GM19240 (cell line): ENCODE measurements around the gene HTR3A.

ENCODE experiments used
- DNase-seq: peaks from one replicate; pipeline ENCODE4 v3.0.0; 2011; ENCODE audit warnings: low spot score; ENCODE audit not compliant: insufficient read length

HTR3A gene

DNA sequence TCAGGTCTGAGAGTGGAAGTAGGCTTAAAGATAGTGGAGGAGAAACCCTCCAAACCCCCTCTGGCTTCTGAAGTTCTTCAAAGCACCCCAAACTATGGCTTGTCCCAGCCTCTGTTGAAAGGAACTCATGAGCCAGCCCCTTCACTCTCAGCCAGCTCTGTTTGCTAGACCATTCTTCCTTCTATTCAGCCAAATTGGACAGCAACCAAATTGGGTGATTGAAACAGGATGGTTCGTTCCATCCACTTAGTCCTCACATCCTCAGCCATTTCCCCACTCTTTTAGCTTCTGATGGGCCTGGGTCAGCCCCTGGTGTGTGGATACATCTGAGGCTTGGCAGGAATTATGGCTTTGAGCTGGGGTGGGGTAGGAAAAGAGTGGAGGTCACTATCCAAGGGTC is 4.5 kb downstream of the HTR3A start:
- DNase-seq = no peak

DNA sequence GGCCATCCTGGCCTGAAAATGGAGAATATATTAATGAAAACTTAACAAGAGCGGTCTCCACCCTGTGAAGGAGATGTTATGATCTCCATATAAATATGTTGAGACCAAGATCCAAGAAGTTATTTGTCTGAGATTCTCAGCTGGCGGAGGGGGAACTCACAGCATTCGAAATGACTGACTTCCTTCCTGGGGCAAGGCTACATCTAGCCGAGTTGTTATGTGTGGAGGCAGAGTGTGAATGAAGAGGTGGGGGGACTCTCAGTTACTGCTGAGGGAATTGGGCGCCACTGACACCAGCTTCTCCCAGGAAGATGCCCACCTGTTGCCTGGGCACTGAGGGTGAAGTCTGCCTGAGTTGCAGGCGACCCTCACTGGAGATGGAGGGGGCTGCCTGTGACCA is 5.9 kb downstream of the HTR3A start:
- DNase-seq = no peak

DNA sequence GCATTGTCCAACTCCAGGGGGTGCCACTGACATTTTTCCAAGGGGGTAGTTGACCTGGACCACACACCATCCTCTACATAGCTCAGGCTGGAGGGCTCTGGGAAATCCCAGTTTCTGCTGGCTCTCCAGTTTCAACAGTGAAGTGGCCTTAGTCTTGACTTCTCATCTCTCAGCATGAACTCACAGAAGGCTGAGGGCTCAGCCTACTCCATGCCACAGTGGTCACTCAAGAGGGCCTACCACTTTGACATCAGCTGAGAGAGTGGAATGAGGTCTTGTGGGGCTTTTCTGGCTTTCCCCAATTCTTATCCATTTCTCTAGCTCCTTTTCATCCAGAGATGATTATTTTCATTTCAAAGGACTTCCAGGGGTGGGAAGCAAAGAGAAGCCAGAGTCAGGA is 7.4 kb downstream of the HTR3A start:
- no peak for DNase-seq

DNA sequence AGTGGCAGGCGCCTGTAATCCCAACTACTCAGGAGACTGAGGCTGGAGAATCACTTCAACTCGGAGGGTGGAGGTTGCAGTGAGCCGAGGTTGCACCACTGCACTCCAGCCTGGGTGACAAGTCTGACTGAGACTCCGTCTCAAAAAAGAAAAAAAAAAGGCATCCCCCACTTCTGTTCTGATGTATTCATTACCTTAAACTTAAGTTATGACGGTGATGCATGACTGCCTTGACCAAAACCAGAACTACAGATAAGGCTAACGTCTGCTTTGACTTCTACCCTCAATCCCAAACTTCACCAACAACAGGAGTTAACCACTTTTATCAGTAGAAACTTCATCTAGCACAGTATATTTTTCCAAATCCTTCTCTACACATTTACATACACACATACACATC is 9.9 kb downstream of the HTR3A start:
- no peak for DNase-seq

DNA sequence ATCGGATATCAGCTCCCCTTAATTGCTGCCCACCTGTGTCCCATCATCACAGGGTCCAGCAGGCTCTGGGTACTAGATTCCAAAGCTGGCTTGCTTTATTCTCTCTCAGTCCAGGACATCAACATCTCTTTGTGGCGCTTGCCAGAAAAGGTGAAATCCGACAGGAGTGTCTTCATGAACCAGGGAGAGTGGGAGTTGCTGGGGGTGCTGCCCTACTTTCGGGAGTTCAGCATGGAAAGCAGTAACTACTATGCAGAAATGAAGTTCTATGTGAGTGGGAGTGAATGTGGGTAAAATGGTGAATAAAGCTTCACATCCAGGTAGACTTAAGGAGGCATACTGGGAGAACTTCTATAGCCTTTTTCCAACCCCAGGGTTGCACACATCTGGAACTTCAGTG is 11.0 kb downstream of the HTR3A start:
- no peak for DNase-seq

DNA sequence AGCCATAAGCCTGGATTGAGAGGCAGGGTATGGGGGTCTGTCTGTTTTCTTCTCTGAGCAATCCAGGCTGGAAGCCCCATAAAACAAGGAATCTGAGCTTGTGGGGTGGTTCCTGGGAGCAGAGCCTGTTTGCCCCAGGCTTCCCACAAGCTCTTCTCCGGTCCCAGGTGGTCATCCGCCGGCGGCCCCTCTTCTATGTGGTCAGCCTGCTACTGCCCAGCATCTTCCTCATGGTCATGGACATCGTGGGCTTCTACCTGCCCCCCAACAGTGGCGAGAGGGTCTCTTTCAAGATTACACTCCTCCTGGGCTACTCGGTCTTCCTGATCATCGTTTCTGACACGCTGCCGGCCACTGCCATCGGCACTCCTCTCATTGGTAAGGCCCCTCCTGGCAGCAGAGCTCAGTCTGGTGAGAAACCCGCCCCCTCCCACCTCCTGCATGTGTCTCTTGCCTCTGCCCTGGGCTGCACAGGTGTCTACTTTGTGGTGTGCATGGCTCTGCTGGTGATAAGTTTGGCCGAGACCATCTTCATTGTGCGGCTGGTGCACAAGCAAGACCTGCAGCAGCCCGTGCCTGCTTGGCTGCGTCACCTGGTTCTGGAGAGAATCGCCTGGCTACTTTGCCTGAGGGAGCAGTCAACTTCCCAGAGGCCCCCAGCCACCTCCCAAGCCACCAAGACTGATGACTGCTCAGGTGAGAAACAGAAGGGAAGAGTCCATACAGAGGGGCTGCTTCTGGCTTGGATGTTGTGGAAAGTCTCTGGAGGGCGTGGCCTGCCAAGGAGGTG is 11.6 kb downstream of the HTR3A start:
- no peak for DNase-seq

DNA sequence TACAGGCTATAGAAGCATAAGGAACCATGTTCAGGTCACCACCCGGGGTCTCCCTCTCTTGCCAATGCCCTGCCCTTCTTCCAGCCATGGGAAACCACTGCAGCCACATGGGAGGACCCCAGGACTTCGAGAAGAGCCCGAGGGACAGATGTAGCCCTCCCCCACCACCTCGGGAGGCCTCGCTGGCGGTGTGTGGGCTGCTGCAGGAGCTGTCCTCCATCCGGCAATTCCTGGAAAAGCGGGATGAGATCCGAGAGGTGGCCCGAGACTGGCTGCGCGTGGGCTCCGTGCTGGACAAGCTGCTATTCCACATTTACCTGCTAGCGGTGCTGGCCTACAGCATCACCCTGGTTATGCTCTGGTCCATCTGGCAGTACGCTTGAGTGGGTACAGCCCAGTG is 14.5 kb downstream of the HTR3A start:
- no peak for DNase-seq

DNA sequence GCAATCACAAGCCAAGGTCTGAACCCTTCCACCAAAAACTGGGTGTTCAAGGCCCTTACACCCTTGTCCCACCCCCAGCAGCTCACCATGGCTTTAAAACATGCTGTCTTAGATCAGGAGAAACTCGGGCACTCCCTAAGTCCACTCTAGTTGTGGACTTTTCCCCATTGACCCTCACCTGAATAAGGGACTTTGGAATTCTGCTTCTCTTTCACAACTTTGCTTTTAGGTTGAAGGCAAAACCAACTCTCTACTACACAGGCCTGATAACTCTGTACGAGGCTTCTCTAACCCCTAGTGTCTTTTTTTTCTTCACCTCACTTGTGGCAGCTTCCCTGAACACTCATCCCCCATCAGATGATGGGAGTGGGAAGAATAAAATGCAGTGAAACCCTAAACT is 15.0 kb downstream of the HTR3A start:
- no peak for DNase-seq

DNA sequence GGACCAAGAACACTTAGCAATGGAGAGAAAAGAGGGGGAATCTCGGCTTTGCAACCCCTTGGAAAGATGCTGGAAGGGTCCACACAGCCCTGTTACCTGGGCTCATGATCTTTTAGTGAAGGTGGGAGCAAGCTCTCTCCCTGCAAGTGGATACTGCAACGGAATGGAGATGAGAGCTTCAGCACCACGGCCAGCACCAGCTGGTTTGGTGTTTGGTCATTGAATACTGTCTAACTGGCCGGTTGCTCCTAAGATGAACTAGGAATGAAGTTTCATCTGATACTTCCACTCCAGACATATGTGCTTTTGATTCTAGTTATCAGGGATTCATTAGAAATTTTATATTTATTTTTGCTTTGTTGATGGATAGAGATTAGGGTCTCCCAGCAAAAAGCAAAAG is 16.3 kb downstream of the HTR3A start:
- no peak for DNase-seq

DNA sequence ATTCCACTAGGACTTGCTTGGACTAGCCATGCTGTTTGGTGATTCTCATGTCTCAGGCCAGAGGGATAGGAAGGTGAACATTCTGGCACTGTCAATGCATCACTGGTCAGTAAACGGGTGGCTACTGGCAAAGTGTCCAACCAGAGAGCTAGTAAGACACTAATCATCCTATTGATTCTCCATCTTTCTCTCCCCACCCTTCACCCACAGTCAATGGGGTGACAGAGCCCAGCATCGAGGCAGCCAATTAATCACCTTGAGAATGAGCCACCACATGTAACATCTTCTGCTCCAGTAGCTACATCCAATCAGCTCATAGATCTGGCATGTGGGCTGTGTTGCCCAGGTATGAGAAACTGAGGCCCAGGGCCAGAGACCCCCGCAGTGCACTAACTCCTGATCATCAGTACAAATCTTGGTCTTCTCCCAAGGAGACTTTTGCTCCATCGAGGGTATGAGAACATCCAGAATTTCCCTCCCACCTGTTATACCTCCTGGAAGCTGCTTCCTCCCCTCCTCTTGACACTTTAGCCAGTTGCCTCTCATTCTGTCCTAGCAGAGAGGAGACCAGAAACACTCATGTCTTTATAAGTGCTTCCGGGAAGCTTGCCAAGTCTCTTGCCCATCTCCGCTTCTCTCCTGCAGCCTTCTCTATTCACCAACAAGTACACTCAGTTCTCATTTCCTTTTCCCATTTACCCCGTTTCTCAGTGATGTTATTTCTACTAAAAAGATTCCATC is 17.0 kb downstream of the HTR3A start:
- DNase-seq = no peak

DNA sequence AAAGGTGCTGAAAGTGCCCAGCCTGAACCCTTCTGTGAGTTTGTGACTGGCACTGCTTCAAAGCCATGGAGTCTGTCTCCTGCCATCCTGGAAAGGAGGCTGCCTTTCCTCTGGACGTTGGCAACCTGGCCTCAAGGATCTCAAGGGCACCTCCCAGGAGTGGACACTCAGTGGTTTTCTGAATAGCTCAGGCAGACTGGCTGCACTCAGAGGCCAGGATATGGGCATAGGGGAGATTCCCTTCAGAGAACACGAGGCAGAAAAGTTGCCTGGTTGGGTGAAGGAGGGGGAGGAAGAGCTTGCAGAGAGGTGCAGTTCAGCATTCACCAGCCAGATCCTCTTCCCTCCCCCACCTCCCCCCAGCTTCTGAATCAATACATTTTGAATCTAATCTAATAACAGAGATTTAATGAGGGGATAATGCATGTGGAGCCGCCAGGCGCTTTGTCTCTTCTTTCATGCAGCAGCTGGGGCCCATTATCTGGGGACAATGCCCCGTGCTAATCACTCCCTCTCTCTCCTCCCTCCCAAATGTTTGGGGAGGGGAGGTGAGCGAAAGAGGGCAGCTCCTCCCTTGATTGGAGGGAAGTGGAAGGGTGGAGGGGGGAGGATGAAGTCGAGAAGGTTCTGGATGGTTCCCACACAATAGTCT is 17.7 kb downstream of the HTR3A start:
- no peak for DNase-seq

DNA sequence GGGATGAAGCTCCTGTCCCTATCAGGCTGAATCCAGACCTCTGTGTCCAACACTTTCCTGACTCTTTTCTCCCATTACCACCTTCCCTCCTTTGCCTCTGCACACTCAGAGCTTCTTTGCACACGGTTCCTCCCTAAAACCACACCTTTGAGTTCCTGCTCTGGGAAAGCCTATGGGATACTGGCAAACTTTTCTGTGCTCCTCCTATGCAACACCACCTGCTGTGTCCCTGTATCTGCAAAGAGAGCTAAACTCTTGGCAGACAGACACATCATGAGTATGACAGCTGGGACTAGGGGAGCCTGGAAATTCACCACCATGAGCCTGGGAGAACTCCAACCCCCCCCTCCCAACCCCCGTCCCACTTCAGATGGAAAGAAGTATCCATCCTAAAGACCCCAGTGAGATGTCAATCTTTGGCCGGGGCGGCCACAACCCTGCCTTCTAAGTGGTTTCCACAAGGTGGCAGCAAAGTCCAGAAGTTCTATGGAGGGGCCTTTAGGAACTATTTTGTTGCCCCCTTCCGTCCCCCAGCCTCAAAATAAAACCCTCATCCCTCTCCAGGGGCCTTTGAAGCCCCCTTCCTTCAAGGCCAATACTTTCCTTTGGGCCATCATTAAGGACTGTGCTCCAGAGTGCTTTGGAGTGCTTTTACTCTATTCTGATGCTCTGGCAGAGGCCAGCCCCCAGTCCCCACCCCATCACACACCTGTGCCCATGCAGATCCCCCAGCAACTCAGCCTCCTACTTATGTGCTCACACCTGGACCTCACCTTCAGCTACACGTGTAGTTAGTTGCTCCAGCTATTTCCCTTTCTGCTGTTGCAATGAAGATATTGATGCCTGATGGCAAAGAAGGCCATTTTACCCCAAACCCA is 19.4 kb downstream of the HTR3A start:
- peak; percentile 36 for DNase-seq

DNA sequence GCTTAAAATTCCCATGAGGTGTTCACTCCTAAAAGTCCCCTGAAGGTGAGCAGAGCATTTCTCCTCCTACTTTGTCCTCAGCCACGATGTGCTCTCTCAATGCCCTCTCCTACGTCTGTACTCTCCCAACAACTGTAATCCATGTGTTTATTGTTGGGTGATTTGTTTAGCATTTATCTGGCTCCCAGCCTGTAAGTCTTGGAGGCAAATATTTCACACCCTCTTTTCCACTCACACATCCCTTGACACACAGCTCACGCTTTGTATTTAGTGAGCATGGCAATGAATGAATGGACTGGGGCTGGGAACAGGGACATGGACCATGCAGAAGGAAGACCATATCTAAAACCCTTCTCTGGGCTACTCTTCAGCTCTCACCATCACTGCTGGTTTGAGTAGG is 22.6 kb downstream of the HTR3A start:
- DNase-seq = no peak

DNA sequence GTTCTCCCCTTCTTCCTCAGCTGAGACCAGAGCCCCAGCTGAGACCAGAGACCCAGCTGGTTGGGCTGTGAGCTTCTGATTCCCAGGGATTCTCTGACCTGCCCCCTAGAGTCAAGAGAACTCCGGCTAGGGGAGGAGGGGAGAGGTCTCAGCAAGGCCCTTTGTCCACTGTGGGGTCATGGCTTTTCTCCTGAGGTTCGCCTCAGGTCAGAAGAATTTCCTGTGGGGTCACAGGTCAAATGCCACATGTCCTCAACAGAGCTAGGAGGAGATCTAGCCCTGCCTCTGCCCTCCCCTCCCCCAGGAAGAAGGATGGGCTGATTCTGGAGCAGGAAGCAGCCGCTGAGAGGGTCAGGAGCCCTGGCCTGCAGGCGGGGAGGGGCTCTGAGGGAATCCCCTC is 23.7 kb downstream of the HTR3A start:
- DNase-seq = no peak

DNA sequence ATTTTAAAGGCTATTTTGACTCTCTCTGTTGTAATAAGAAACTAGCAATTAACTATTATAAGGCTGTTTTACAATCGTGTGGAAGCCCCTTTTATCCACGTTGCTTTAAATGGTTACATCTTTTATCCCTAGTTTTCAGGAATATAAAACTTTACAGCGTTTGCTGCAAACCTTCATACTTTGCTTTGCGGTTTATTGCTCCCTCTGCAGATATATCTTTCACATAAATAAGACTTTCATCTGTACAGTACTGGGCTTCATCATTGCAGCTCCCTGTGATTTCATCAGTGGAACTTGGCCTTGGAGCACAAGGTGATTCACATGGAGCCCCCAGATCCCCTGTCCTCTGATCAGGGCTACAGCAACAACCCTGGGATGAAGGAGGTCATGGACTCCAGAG is 25.6 kb downstream of the HTR3A start:
- DNase-seq = no peak

DNA sequence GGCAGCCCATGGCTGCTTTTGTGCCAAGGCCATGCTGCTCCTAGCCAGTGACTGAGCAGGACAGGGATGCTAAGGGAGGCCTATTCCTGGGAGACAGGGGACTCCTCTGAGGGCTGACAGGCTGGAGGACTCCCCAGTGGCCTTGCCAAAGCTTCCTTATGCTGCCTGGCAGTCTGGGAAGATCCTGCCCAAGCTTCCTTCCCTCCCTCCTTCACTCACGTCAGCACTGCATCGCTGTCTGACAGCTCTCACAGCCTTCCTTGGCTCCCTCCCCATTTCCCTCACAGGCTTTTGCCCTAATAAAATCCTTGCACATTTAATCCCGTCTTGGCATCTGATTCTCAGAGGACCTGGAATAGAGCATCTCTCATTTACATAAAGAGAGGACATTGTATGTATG is 26.5 kb downstream of the HTR3A start:
- DNase-seq = no peak

DNA sequence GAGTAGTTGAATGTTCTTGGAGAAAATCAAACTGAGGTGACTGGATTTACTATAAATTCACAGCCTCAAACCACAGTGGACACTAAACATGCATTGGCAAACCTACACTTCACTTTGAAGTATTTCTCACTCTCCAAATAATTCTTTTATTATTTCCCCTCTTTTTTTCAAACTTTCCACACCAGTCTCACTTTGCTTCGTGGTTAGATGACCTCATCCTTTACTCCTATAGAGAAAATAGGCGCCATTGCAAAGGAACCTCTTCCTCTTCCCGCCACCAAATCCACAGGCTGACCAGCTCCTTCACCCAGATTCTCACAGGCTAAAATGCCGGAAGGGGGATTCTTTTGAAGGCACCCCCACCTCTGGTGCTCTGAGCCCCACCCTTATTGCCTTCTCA is 33.4 kb downstream of the HTR3A start:
- no peak for DNase-seq

DNA sequence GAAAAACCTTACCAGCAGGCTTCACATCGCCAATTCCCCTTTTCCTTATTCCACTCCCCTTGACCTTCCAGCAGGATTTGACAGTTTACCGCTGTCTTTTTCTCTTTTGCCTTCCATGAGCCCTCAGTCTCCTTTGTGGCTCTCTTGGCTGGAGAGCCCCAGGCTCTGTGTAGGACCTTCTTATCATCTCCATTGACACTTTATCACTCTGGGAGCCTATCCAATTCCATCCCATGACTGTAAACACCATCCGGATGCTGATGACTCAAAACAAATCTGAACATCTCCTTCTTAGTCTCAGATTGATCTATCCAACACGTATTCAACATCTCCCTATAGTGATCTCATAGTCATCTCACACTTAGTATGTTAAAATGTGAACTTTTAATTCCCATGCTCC is 36.0 kb downstream of the HTR3A start:
- no peak for DNase-seq

DNA sequence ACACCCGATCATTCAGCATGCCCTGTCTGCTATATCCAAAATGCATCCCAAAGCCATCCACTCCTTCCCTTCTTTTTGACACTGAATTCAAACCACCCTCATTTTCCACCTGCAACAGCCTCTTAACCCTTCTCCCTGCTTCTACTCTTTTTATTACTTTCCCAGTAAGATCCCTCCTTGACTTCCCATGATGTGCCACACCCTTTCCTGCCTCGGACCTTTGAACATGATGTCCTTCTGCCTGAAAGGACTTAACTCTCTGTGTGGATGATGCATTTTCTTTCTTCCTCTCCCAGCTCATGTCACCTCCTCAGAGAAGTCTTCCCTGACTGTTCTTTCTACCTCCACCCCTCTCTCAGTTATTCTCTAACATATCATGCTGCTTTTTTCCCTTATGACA is 36.5 kb downstream of the HTR3A start:
- DNase-seq = no peak

DNA sequence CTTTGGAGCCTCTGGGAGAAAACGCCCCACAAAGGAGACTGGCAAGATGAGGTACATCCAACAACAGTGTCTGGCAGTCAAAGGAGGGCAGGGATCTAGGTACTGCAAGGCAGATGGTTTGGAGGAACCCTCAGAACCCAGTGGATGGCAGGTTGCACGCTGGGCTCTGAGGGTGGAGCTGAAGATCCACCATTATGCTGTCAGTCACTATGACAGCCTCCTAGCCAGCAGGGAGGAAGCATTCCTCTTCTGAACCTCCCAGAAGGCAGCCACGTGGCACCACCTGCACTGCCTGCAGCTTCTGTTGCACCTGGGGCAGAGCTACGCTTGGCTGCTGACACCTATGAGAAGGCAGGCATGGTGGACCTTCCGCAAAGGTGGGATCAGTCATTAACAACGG is 40.2 kb downstream of the HTR3A start:
- DNase-seq = no peak

DNA sequence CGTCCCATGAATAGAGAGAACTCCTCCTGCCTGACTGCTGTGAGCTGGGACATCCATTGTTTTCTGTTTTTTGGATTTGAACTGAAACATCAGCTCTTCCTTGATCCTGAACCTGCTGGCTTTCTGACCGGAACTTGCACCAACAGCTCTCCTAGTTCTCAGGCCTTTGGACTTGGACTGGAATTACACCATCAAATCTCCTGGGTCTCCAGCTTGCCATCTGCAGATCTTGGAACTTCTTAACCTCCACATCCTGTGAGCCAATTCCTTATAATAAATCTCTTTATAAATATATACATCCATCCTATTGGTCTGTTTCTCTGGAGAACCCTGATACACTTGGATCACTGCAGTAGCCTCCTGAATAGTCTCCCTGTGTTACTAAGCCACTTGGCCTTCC is 42.1 kb downstream of the HTR3A start:
- no peak for DNase-seq

DNA sequence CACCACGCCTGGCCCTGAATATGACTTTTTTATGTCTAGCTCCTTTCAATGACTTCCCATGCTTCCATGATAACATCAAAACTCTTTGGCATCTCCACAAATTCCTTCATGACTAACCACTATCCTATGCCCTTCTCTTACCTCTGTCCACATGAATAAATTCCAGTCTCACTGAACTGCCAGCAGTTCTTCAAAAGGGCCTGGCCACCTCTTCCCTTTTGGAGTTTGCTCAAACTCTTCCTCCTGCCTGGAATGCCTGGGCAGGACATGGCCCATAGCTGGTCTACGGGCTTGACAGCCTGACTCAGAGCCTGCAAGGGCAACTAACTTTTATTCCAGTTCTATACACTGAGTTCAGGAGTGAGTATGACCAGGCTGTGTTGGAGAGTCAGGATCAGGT is 42.8 kb downstream of the HTR3A start:
- DNase-seq = no peak
